Loucy (cell line): Measurements from ENCODE around the gene SSUH2.

Source experiments
- H2AFZ ChIP-seq: fragments of 200-600 bp; sonication (generic); 2 replicates; pipeline ENCODE4 v1.6.0; 2016; ENCODE audit warnings: antibody characterized with exemption, mild to moderate bottlenecking, low read length, moderate library complexity
- H3F3A ChIP-seq: fragments of 200-600 bp; 2 replicates; pipeline ENCODE4 v1.6.0; 2016; ENCODE audit warnings: antibody characterized with exemption, low read depth, mild to moderate bottlenecking
- H3K27me3 ChIP-seq: fragments of 200-600 bp; sonication (generic); 2 replicates; pipeline ENCODE4 v1.6.1; 2014; ENCODE audit warnings: low read length, mild to moderate bottlenecking; ENCODE audit not compliant: insufficient read depth, poor library complexity, severe bottlenecking
- H3K36me3 ChIP-seq: fragments of 200-600 bp; sonication (generic); 2 replicates; pipeline ENCODE4 v1.6.1; 2016; ENCODE audit warnings: low read length; ENCODE audit not compliant: insufficient read depth
- H3K4me1 ChIP-seq: fragments of 200-600 bp; sonication (generic); 2 replicates; pipeline ENCODE4 v1.5.1; 2014; ENCODE audit warnings: low read length, mild to moderate bottlenecking; ENCODE audit not compliant: insufficient read depth, poor library complexity, severe bottlenecking
- H3K4me2 ChIP-seq: fragments of 200-600 bp; sonication (generic); 2 replicates; pipeline ENCODE4 v1.6.0; 2014; ENCODE audit warnings: antibody characterized with exemption, low read length, low read depth, mild to moderate bottlenecking; ENCODE audit not compliant: poor library complexity, severe bottlenecking
- H3K4me3 ChIP-seq: fragments of 200-600 bp; sonication (generic); 2 replicates; pipeline ENCODE4 v1.5.1; 2014; ENCODE audit warnings: low read length, mild to moderate bottlenecking, mixed read lengths; ENCODE audit not compliant: poor library complexity, severe bottlenecking
- H3K79me2 ChIP-seq: fragments of 200-600 bp; sonication (generic); 2 replicates; pipeline ENCODE4 v1.6.1; 2014; ENCODE audit warnings: low read length; ENCODE audit not compliant: insufficient read depth
- H3K9ac ChIP-seq: fragments of 200-600 bp; sonication (generic); 2 replicates; pipeline ENCODE4 v1.6.0; 2014; ENCODE audit warnings: mild to moderate bottlenecking, low read depth, low read length, moderate library complexity; ENCODE audit not compliant: poor library complexity, severe bottlenecking
- H3K9me2 ChIP-seq: fragments of 200-600 bp; sonication (generic); replicated peaks from 2 replicates; pipeline ENCODE4 v1.6.1; 2016; ENCODE audit warnings: low read depth, low read length, mixed read lengths
- H3K9me3 ChIP-seq: fragments of 200-600 bp; sonication (generic); 2 replicates; pipeline ENCODE4 v1.6.1; 2014; ENCODE audit warnings: mild to moderate bottlenecking, antibody characterized with exemption, low read length, low read depth; ENCODE audit not compliant: insufficient read depth
- H4K20me1 ChIP-seq: fragments of 200-600 bp; sonication (generic); 2 replicates; pipeline ENCODE4 v1.6.0; 2014; ENCODE audit warnings: antibody characterized with exemption, low read length, mild to moderate bottlenecking; ENCODE audit not compliant: insufficient read depth, poor library complexity, severe bottlenecking
- CTCF ChIP-seq: fragments of 200-600 bp; sonication (generic); conservative IDR thresholded peaks from 2 replicates; pipeline ENCODE4 v1.5.1; 2014; ENCODE audit warnings: mild to moderate bottlenecking, antibody characterized with exemption, low read length
- EZH2phosphoT487 ChIP-seq: fragments of 200-600 bp; IDR thresholded peaks from 2 replicates; pipeline ENCODE4 v1.6.1; 2018; ENCODE audit warnings: antibody characterized with exemption, mild to moderate bottlenecking, moderate library complexity, borderline replicate concordance

SSUH2 gene

DNA sequence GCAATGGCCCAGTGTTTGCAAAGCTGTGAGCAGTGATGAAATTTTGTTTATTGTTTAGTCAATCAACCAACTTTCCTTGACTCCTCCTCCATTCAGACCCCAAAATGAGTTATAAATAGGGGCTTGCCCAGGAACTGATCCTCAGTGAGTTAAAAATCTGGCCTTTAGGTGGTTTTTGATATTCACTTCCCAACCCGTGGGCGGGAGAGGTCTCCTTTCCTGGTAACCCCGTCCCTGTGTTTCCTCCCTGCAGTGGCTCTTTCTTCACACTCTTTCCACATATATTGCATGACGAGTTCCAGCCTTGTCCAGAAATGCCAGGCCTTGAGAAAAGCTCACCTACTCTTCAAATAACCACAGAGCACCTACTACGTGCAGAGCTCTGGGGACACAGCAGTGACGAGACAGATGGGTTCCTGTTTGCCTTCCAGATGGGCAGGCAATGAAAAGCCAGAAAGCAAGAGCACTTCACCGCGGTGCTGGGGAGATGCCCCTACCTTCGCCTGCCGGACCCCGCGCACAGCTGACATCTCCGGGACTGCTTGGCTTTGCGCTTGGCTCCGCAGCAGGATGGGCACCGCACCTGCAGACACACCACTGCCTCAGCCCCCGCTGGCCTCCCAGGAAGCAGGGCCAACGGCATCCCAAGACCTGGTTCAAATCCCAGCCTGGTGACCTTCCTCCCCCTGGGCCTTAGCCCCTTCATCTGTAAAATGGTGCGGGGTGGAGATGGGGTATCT, 17.2 kb downstream of the SSUH2 start:
- TF ChIP-seq EZH2phosphoT487 (no peak), CTCF (no peak)
- Histone ChIP-seq H3K4me3 (no peak overlapping the region), H3F3A (no peaks in the 10 kb centered on the region)

GRCh38 chr3:8625991-8626390, 18.6 kb downstream of the SSUH2 start:
- Histone ChIP-seq H3K9ac (no peak overlapping the region), H3K9me3 (no peaks in the 10 kb centered on the region), H3F3A (no peaks in the 10 kb centered on the region), H4K20me1 (no peaks in the 10 kb centered on the region), H3K79me2 (no peaks in the 10 kb centered on the region), H2AFZ (no peak overlapping the region; the same call in 1 of the 2 replicates), H3K4me1 (no peaks in the 10 kb centered on the region), H3K4me2 (no peak overlapping the region), H3K36me3 (no peaks in the 10 kb centered on the region), H3K9me2 (no peaks in the 10 kb centered on the region), H3K27me3 (no peaks in the 10 kb centered on the region), H3K4me3 (no peak overlapping the region)
- TF ChIP-seq EZH2phosphoT487 (no peak), CTCF (no peak)

More for the DNA sequence above, 17.2 kb downstream of the SSUH2 start:
- no peak overlapping the region for H3K9ac ChIP-seq
- H3K9me2 ChIP-seq, result no peaks in the 10 kb centered on the region
- H2AFZ ChIP-seq, result no peak overlapping the region
- H3K79me2 ChIP-seq, result no peaks in the 10 kb centered on the region
- H4K20me1 ChIP-seq, result no peaks in the 10 kb centered on the region
- no peaks in the 10 kb centered on the region for H3K27me3 ChIP-seq
- no peaks in the 10 kb centered on the region for H3K36me3 ChIP-seq
- no peaks in the 10 kb centered on the region for H3K9me3 ChIP-seq
- no peak overlapping the region for H3K4me2 ChIP-seq
- no peaks in the 10 kb centered on the region for H3K4me1 ChIP-seq

- Histone ChIP-seq H3K9me3 (no peaks in the 10 kb centered on the region), H3K79me2 (no peaks in the 10 kb centered on the region), H3K4me3 (no peak overlapping the region), H3K9ac (no peak overlapping the region), H3K4me1 (no peaks in the 10 kb centered on the region), H3K9me2 (no peaks in the 10 kb centered on the region), H3K4me2 (no peak overlapping the region), H4K20me1 (no peaks in the 10 kb centered on the region), H3F3A (no peaks in the 10 kb centered on the region), H3K36me3 (no peaks in the 10 kb centered on the region), H2AFZ (no peak overlapping the region), H3K27me3 (no peaks in the 10 kb centered on the region)
- TF ChIP-seq CTCF (no peak), EZH2phosphoT487 (no peak)
Observed at GRCh38 chr3:8624612-8625011, 20.0 kb downstream of the SSUH2 start.
